Measurements from ENCODE around the gene APLNR. TPM values are rescaled to one million over a fixed set of nuclear protein-coding genes. Genes with fewer than 3 reads are reported as not detected.

The APLNR gene
- total and polyA plus RNA-seq, 2 of the 4 experiments (the other 2 are of a cell fraction) = not detected

- no peak for TF ChIP-seq MAZ (IDR thresholded peaks at IDR 0.05; ENCODE audit: borderline replicate concordance, low read depth, low read length)
Measured at GRCh38 chr11:57237204-57237681, at the start of gene APLNR (continued).

GRCh38 chr11:57283231-57283990 lies 46.4 kb upstream of the APLNR start:
- Histone ChIP-seq H4K20me1 (ENCODE audit: insufficient read depth, low read length) (no peaks in the 10 kb centered on the region), H3K56ac (ENCODE audit: extremely low read depth, insufficient read depth, low read length) (no peak overlapping the region), H2BK20ac (ENCODE audit: low read depth, low read length) (no peak overlapping the region), H2BK120ac (ENCODE audit: low read depth, low read length) (no peak overlapping the region), H2AK9ac (replicated peaks; ENCODE audit: low read depth, low read length, poor library complexity) (no peak overlapping the region), H2BK15ac (ENCODE audit: low read depth, low read length) (no peak overlapping the region), H3K23ac (ENCODE audit: low read depth, low read length) (no peak overlapping the region), H3K4me1 (ENCODE audit: control insufficient read depth, insufficient read depth, low read length) (peaks cover 14% of the 10 kb centered on the region), H4K5ac (ENCODE audit: low read depth, low read length) (no peak overlapping the region), H2AK5ac (ENCODE audit: low read depth, low read length) (no peak overlapping the region), H2BK5ac (ENCODE audit: low read depth, low read length, poor library complexity, severe bottlenecking) (no peak overlapping the region), H3K9me1 (ENCODE audit: insufficient read depth, low read length) (peaks cover 14% of the 10 kb centered on the region), H3K9ac (ENCODE audit: low read depth, low read length) (no peak overlapping the region), H3K4me2 (ENCODE audit: low read depth, low read length) (no peak overlapping the region), H3K36me3 (ENCODE audit: control insufficient read depth, insufficient read depth, low read length) (no peaks in the 10 kb centered on the region), H4K91ac (ENCODE audit: insufficient read depth, low read depth, low read length) (no peak overlapping the region), H3K27me3 (ENCODE audit: control insufficient read depth, insufficient read depth, low read length) (no peaks in the 10 kb centered on the region), H4K8ac (ENCODE audit: low read depth in 2 of 2, low read length in 2 of 2) (no peak overlapping the region), H3K27ac (ENCODE audit: insufficient read depth, low read length) (no peak overlapping the region), H2AFZ (replicated peaks; ENCODE audit: low read length, poor library complexity) (no peak overlapping the region), H3K9me3 (ENCODE audit: control insufficient read depth, insufficient read depth, low read length) (peaks cover 2% of the 10 kb centered on the region; the same call in 1 of the 2 replicates), H3K79me1 (ENCODE audit: low read depth in 1 of 2, low read length in 2 of 2) (no peaks in the 10 kb centered on the region), H3K4ac (ENCODE audit: low read depth, low read length) (no peak overlapping the region), H3K18ac (ENCODE audit: low read depth, low read length) (no peak overlapping the region), H3K4me3 (ENCODE audit: insufficient read depth, low read depth, low read length) (no peak overlapping the region), H3K14ac (replicated peaks; ENCODE audit: low read depth, low read length) (no peak overlapping the region)
- TF ChIP-seq CHD1 (IDR thresholded peaks at IDR 0.05; ENCODE audit: low read depth, low read length) (no peak), CEBPB (IDR thresholded peaks at IDR 0.05; ENCODE audit: low read depth, low read length) (no peak), RFX5 (IDR thresholded peaks at IDR 0.05; ENCODE audit: low read depth, low read length) (no peak), BHLHE40 (IDR thresholded peaks at IDR 0.05; ENCODE audit: low read depth, low read length) (no peak), MAFK (IDR thresholded peaks at IDR 0.05; ENCODE audit: low read depth, low read length) (no peak), MXI1 (IDR thresholded peaks at IDR 0.05; ENCODE audit: borderline replicate concordance, low read depth, low read length) (no peak), POLR2A (IDR thresholded peaks at IDR 0.05; ENCODE audit: low read depth, low read length) (no peak), ELK1 (IDR thresholded peaks at IDR 0.05; ENCODE audit: borderline replicate concordance, low read depth, low read length) (no peak), CTCF (conservative IDR thresholded peaks at IDR 0.05; ENCODE audit: low read depth, low read length) (no peak), SMC3 (IDR thresholded peaks at IDR 0.05; ENCODE audit: low read depth, low read length) (no peak), RAD21 (IDR thresholded peaks at IDR 0.05; ENCODE audit: low read length) (no peak), MAZ (IDR thresholded peaks at IDR 0.05; ENCODE audit: borderline replicate concordance, low read depth, low read length) (no peak), FOS (IDR thresholded peaks at IDR 0.05; ENCODE audit: low read depth, low read length) (no peak), RCOR1 (IDR thresholded peaks at IDR 0.05; ENCODE audit: insufficient replicate concordance, low read length) (no peak), NFE2L2 (IDR thresholded peaks at IDR 0.05; ENCODE audit: low read depth, low read length) (no peak)
- WGBS, 2 experiments (ENCODE audit: extremely low coverage in 2 of 2, insufficient read length in 1 of 2) = 67% methylated on average over 1 of the region's 2 CpGs; no CpG with 5 or more reads in 1 of the 2 experiments
- no TSS peak for BruUV-seq (replicated peaks)
- DNase-seq (no peak), ATAC-seq (ENCODE audit: low read depth) (no peak)
- ChIA-PET CTCF (no interaction called here), POLR2A (ENCODE audit: unreplicated experiment) (no interaction called here)
- in situ Hi-C loops (cut with MboI; ENCODE audit: low sequenced_read_pairs) = no loop called here
- intact Hi-C loops (cut with micrococcal nuclease) = no loop called here
- dilution Hi-C loops (cut with HindIII; ENCODE audit: low sequenced_read_pairs, unreplicated experiment) = no loop called here

Measured in IMR-90 (cell line).